ENCODE results near the gene TTLL9.
"Not testable (repeated sequence)": the region's sequence is repeated elsewhere in the genome, so short reads cannot be mapped to it uniquely, and the experiment has no call there.

The TTLL9 gene

DNA sequence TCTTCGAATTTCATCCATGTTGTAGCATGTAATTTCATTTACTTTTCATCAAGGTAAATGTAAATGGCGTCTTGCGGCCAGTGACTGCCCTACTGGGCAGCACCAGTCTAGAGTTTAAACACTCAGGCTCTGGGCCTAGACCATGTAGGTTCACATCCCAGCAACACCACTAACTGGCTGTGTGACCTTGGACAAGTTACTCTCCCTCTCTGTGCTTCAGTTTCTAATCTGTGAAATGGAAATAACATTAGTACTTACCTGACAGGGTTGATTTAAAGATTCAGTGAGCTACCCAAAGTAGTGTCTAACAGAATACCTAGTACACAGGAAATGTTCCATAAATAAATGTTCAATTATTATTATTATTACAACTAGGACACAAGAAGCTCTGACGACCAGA, 52.2 kb downstream of the TTLL9 start:
- no peak for DNase-seq (ENCODE audit: low read depth, low spot score)
- TF ChIP-seq, protein P1, sequence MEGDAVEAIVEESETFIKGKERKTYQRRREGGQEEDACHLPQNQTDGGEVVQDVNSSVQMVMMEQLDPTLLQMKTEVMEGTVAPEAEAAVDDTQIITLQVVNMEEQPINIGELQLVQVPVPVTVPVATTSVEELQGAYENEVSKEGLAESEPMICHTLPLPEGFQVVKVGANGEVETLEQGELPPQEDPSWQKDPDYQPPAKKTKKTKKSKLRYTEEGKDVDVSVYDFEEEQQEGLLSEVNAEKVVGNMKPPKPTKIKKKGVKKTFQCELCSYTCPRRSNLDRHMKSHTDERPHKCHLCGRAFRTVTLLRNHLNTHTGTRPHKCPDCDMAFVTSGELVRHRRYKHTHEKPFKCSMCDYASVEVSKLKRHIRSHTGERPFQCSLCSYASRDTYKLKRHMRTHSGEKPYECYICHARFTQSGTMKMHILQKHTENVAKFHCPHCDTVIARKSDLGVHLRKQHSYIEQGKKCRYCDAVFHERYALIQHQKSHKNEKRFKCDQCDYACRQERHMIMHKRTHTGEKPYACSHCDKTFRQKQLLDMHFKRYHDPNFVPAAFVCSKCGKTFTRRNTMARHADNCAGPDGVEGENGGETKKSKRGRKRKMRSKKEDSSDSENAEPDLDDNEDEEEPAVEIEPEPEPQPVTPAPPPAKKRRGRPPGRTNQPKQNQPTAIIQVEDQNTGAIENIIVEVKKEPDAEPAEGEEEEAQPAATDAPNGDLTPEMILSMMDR (IDR thresholded peaks at IDR 0.05; ENCODE audit: low read depth, low read length) = no peak
- no peak overlapping the region for H3K4me3 ChIP-seq (ENCODE audit: low read depth, low read length)
- in situ Hi-C loops (cut with HindIII; ENCODE audit: low sequenced_read_pairs) = no loop called here

DNA sequence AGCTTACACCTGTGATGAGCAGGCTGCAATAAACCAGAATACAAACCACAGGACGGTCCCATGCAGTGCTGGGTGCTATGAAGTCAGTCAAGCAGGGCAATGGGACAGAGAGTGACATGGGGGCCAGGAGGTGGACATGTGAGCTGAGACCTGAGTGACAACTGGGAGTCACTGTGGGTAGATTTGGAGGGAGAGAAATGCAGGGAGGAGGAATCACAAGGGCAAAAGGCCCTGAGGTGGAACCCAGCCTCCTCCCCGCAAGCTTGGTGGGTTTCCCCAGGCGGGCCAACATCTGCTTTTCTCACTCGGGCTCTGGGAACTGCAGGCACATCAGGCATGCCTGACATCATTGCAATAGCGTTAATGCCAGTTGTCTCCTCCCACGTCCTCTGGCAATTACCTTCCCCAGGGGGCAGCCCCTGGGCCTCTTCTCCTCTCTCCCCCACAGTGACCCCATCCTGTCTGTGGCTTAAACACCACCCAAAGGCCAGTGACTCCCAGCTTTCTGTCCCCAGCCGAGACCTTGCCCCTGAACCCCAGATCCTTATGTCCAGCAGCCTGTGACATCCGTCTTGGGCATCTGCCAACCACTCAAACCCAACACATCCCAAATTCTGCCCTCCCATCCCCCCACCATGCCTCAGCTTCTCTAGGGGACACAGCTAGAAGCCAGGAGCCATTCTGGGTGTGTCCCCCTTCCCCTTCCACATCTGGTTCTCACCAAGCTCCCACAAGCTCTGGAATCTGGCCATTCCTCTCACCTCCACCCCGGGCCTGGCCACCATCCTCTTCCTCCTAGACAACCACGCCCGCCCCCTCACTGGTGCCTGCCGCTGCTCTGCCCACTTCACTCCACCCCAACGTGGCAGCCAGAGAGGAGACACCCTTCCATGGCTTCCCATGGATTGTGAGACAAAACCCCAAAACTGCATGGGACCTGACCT, 53.2 kb downstream of the TTLL9 start:
- DNase-seq (ENCODE audit: low read depth, low spot score) = no peak
- in situ Hi-C loops (cut with HindIII; ENCODE audit: low sequenced_read_pairs) = no loop called here
- no peak overlapping the region for H3K4me3 ChIP-seq (ENCODE audit: low read depth, low read length)
- TF ChIP-seq, protein P1 (IDR thresholded peaks at IDR 0.05; ENCODE audit: low read depth, low read length) = no peak

DNA sequence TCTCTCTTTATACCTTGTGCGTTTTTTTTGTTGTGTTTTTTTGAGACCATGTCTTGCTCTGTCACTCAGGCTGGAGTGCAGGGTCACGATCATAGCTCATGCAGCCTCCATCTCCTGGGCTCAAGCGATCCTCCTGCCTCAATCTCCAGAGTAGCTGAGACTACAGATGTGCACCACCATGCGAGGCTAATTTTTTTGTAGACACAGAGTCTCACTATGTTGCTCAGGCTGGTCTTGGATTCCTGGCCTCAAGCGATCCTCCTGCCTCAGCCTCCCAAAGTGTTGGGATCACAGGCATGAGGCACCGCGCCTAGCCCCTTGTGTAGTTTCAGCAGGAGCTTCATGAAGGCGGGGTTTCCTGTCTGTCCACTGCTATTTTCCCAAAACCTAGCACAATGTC, 54.1 kb downstream of the TTLL9 start:
- in situ Hi-C loops (cut with HindIII; ENCODE audit: low sequenced_read_pairs) = no loop called here

DNA sequence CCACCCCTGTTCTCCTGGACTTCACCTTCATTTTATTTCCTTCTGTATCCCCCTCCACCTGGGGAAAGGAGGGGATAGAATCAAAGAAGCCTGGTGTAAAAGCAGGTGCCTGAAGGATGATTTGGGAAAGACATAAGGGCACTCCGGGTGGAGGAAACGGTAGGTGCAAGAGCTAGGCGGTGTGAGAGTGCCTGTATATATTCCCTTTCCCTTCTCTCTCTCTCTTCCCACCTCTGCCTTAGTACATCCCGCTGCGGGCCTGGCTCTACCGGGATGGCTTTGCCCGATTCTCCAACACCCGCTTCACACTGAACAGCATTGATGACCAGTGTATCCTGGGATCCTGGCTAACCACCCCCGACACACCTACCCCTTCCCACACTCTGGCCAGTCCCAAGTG, 55.2 kb downstream of the TTLL9 start:
- in situ Hi-C loops (cut with HindIII; ENCODE audit: low sequenced_read_pairs) = no loop called here
- DNase-seq (ENCODE audit: low read depth, low spot score) = no peak
- no peak overlapping the region for H3K4me3 ChIP-seq (ENCODE audit: low read depth, low read length)
- TF ChIP-seq, protein P1 (IDR thresholded peaks at IDR 0.05; ENCODE audit: low read depth, low read length) = no peak

More for the DNA sequence above, 54.1 kb downstream of the TTLL9 start:
- no peak overlapping the region for H3K4me3 ChIP-seq (ENCODE audit: low read depth, low read length)
- TF ChIP-seq, protein P1 (IDR thresholded peaks at IDR 0.05; ENCODE audit: low read depth, low read length) = no peak
- no peak for DNase-seq (ENCODE audit: low read depth, low spot score)

DNA sequence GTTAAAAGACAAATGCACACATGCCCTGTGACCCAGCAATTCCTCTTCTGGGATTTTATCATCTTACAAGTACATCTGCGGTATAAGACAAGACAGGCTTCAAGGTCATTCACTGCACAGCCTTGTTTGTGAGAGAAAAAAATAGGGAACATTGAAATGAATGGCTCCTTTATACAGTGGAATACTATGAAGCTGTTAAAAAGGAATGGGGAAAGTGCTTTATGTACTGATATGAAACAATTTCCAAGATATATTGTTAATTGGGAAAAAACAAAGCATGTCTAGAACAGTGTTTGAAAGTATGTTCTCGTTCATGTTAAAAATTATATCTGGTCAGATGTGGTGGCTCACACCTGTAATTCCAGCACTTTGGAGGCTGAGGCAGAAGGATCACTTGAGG, 56.1 kb downstream of the TTLL9 start:
- in situ Hi-C loops (cut with HindIII; ENCODE audit: low sequenced_read_pairs) = no loop called here
- TF ChIP-seq, protein P1 (IDR thresholded peaks at IDR 0.05; ENCODE audit: low read depth, low read length) = no peak
- DNase-seq (ENCODE audit: low read depth, low spot score) = no peak
- H3K4me3 ChIP-seq (ENCODE audit: low read depth, low read length) = no peak overlapping the region

DNA sequence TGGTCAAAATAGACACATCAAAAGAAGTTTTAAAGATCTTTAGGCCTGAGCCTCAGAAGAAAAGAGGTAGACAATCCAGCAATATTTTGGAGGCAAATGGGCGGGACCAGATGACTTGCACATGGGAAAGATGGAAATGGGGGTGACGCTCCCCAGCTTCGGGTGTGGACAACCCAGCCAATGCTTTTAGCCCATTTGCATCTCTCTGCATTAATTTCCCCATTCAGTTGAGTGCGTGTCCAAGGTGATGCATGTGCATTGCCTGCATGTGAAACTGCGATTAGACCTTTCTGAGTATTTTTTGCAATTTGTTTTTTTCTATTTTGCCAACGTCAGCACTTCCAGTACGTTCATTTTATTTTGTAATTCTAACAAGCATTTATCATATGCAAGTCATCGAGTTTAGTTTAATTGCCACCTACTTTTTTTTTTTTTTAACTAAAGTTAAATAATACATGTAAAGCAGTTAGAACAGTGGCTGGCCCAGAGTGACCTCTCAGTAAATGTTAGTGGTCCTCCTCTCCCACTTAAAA, 57.3 kb downstream of the TTLL9 start:
- DNase-seq (ENCODE audit: low read depth, low spot score) = no peak
- in situ Hi-C loops (cut with HindIII; ENCODE audit: low sequenced_read_pairs) = no loop called here
- TF ChIP-seq, protein P1 (IDR thresholded peaks at IDR 0.05; ENCODE audit: low read depth, low read length) = no peak
- no peak overlapping the region for H3K4me3 ChIP-seq (ENCODE audit: low read depth, low read length)

DNA sequence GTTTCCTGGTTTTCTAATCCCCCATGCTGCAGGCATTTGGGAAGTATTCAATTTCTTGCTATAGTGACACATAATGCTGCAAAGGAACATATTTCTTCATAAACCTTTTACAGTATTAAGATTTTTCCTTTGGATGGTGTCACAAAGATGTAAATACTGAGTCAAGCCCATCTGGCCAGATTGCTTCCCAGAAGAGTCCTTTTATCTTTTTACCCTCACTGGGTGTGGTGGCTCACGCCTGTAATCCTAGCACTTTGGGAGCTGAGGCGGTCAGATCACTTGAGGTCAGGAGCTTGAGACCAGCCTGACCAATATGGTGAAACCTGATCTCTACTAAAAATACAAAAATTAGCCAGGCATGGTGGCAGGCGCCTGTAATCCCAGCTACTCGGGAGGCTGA, 59.2 kb downstream of the TTLL9 start:
- in situ Hi-C loops (cut with HindIII; ENCODE audit: low sequenced_read_pairs); DNase-seq (ENCODE audit: low read depth, low spot score); H3K4me3 ChIP-seq (ENCODE audit: low read depth, low read length): not testable (repeated sequence)

Data from astrocyte of the spinal cord (primary cell).